Stimulated activated CD8-positive, alpha-beta memory T cell treated with anti-CD3 and anti-CD28 coated beads, Interleukin-4, amount 100 ng/mL, for 1 hour (primary cell): ENCODE measurements around the gene UHRF2.
"Not testable (repeated sequence)": the region's sequence is repeated elsewhere in the genome, so short reads cannot be mapped to it uniquely, and the experiment has no call there.

Source experiments
- DNase-seq, 2 donors: peaks; one replicate each; pipeline ENCODE4 v3.0.0-alpha.2; 2020; ENCODE audit warnings: low read depth in 2 of 2, low spot score in 1 of 2

UHRF2 gene, protein sequence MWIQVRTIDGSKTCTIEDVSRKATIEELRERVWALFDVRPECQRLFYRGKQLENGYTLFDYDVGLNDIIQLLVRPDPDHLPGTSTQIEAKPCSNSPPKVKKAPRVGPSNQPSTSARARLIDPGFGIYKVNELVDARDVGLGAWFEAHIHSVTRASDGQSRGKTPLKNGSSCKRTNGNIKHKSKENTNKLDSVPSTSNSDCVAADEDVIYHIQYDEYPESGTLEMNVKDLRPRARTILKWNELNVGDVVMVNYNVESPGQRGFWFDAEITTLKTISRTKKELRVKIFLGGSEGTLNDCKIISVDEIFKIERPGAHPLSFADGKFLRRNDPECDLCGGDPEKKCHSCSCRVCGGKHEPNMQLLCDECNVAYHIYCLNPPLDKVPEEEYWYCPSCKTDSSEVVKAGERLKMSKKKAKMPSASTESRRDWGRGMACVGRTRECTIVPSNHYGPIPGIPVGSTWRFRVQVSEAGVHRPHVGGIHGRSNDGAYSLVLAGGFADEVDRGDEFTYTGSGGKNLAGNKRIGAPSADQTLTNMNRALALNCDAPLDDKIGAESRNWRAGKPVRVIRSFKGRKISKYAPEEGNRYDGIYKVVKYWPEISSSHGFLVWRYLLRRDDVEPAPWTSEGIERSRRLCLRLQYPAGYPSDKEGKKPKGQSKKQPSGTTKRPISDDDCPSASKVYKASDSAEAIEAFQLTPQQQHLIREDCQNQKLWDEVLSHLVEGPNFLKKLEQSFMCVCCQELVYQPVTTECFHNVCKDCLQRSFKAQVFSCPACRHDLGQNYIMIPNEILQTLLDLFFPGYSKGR

DNA sequence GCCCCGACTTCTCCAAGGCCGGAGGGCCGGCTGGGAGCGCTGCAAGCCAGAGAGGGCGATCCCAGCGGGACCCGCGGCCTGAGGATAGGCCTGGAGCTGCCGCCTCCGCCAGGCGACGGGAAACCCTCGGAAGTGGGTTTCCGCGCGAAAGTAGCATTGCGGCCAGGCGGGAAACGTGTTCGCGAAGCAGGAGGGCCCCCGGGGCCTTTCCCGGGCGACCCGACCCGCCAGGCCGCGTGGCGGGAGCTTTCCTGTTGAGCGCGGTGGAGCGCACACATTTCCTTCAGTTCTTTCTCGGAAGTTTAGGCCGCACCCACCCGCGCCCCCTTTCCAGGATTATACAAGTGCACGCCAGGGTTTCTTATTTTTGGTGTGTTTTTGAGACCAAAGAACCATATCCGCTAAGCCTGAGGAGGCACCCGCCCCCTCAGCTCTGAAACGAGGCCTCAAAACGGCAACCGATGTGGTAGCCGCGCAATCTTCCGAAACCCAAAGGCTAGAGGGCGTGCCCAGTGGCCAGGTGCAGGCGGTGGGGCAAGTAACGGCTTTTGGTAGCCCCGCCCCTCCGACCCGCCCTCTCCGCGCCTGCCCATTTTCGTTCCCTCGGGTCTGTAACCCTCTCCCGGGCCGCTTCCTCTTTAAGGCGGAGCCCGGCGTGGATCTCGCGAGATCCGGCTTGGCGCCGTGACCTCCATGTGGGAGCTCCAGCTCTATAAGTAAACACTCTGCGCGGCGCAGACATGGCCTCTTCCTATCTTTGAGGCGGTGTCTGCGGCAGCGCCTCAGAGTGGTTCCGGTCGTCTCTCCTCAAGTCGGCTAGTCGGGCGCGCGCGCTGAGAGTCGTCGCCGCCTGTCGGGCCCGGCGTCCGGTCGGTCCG, at the start of gene UHRF2:
TSS of gene UHRF2 (plus strand) at position 713 of the 878 bp plus-strand sequence. CDS start 292 bp downstream, outside the sequence.
- peak; percentile 98 to 99 for DNase-seq

GRCh38 chr9:6367128-6367890, 45.7 kb upstream of the UHRF2 start:
- no peak for DNase-seq

DNA sequence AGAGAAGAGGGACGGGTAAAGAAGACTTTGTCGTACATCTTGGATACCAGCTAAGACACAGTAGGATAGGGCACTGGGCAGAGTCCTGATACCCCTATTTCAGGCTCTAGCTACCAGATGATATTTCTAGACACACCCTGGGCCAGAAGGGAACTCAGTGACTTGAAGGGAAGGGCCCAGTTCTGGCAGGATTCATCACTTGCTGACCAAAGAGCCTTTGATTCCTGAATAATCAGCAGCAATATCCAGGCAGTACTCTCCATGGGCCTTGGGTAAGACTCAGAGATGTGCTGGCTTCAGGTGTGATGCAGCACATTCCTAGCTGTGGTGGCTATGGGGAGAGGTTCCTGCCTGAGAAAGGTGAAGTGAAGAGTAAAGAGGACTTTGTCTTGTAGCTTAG, 44.2 kb upstream of the UHRF2 start:
- no peak for DNase-seq

GRCh38 chr9:6381477-6382012, 31.5 kb upstream of the UHRF2 start:
- not testable (repeated sequence) for DNase-seq

- no peak for DNase-seq
These were observed 30.3 kb upstream of the UHRF2 start for GRCh38 chr9:6382681-6383080.

- no peak for DNase-seq
These were observed 29.3 kb upstream of the UHRF2 start for GRCh38 chr9:6383551-6384225.

GRCh38 chr9:6384732-6385131, 28.3 kb upstream of the UHRF2 start:
- DNase-seq = no peak

- no peak for DNase-seq
These were observed 13.9 kb upstream of the UHRF2 start for GRCh38 chr9:6399071-6399470.

DNA sequence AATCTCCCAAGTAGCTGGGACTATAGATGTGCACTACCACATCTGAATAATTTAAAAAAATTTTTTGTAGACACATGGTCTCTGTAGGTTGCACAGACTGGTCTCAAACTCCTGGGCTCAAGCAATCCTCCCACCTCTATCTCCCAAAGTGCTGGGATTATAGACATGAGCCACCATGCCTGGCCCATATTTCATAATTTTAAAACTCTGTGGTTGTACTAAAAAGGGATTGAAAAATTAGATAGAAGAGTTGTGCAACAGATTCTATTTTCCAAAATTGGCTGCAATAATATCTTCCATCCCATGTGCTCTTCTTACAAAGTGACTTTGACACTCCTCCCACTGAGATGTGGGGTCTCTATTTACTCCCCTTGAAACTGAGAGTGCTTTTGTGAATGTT, 7.6 kb upstream of the UHRF2 start:
- DNase-seq = no peak

DNA sequence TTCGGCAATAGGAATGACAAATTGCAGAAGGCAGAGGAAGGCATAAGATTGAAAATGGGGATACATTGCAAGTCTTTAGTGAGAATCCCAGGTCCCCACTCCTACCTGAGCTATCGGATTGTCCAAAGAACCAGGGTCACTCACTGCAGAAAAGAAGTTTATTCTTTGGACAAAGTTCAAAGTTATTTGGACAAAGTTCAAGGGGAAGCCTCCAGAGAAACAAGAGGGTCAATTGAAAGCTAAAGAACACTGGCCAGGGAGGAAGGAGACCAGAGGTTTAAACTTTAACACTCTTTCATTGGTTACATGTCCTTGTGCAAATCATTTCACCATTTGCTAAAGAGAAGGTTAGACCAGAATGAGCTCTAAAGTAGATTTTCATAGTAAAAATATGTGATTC, 5.2 kb upstream of the UHRF2 start:
- no peak for DNase-seq

- no peak for DNase-seq
These were observed 4.7 kb upstream of the UHRF2 start for GRCh38 chr9:6408320-6408719.

- no peak for DNase-seq
These were observed 3.2 kb upstream of the UHRF2 start for GRCh38 chr9:6409811-6410210.

- DNase-seq = no peak
These were observed 2.4 kb upstream of the UHRF2 start for GRCh38 chr9:6410633-6411032.

DNA sequence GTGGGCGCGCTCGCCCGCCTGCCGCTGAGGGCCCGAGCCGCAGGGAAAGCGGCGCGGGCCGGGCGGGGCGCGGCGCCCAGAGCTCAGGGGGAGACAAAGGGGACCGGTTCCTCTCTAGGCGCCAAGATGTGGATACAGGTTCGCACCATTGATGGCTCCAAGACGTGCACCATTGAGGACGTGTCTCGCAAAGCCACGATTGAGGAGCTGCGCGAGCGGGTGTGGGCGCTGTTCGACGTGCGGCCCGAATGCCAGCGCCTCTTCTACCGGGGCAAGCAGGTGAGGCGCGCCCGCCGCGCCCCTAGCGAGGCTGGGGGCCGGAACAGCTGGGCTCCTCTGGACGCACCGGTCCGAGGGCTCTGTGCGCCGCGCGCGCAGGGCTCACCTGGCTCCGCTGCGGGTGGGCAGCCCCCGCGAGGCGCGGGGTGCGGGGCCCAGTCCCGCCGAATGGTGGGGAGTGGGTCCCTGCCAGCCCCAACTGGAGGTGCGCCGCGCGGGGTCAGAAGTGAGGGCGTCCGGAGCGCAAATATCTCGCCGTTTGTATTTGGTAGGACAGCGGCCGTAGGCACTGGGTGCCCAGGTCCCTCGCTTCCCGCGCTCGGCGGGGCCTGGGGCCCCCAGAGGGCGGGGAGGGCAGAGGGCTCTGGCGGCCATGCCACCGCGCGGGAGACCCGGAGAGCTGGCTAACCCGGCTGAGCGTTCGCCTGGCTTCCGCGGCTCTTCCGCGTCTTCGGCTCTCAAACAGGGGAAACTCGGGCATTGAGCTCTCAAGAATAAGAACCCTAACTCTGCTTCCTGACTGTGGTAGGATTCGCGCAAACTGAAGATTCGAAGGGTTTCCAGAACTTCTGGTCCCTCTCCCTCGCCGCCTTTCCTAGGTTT, 607 bp downstream of the UHRF2 start:
- peak; percentile 4 to 9 for DNase-seq

- no peak for DNase-seq
These were observed 1.2 kb downstream of the UHRF2 start for GRCh38 chr9:6414247-6414641.

DNA sequence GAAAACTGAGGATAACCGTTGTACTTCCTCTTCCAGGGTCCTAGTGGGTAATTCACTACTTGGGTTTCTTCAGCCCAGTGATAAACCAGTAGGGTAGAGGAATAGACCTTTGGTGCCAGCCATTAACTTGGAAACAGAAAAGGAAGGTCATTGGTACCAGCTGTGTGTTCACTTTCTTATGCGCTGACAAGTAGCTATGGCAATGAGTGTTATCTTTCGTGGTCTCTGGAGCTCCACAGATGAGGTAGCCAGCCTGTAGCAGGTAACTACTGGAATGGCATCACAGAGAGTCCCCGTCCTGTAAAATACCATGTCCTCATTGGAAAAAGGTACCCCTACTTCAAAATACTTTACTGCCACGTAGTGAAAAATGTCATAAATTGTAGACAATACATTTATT, 2.3 kb downstream of the UHRF2 start:
- no peak for DNase-seq

DNA sequence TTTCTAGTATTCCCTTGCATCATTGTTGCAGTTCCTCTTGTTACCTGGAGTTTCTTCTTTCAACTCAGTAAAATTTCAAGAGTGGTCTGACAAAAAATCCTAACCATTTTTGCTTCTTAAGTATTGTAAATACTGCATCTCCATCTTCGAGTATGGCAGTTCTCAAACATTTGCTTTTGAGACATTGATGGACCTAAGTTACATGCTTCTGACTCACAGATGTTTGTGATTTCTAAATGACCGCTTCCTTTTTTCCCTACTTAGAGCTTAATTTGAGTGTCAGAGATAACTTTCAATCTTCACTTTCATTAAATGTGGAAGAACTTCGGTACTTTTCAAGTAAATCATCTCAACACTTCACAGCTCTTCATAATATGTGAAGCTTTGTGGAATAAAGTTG, 4.2 kb downstream of the UHRF2 start:
- no peak for DNase-seq

GRCh38 chr9:6418764-6419163, 5.8 kb downstream of the UHRF2 start:
- DNase-seq = no peak

DNA sequence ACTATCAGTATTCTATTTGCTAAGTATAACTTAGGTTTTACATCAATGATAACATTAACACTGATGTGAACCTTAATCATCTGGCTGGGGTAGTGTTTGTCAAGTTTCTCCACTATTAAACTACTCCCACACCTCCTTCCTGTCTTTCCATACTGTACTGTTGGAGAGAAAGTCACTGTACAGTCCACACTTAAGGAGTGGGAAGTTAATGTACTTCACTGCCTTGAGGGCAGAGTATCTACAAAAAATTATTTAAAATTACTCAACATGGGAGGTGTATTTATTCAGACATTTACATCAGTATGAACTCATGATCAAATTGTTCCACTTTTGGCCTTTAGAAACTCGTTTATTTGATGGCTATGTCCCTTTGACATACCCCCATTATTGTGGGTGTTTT, 11.9 kb downstream of the UHRF2 start:
- no peak for DNase-seq
